22Rv1 (cell line): Measurements from ENCODE around the gene ZNF76.

ENCODE experiments used
- H3K27ac ChIP-seq: fragments of 450-650 bp; 2 replicates; pipeline ENCODE4 v1.5.1; 2017
- CTCF ChIP-seq: fragments of 450-650 bp; IDR thresholded peaks from 2 replicates; pipeline ENCODE4 v1.5.1; 2017; ENCODE audit warnings: mild to moderate bottlenecking
- ZFX ChIP-seq: fragments of 450-650 bp; IDR thresholded peaks from 2 replicates; pipeline ENCODE4 v1.6.1; 2017; ENCODE audit warnings: antibody characterized with exemption, borderline replicate concordance

The ZNF76 gene

GRCh38 chr6:35228481-35228880, 31.1 kb upstream of the ZNF76 start:
- H3K27ac ChIP-seq, result no peak overlapping the region
- TF ChIP-seq ZFX (no peak), CTCF (no peak)

- no peak overlapping the region for H3K27ac ChIP-seq
- no peak for TF ChIP-seq CTCF
- no peak for TF ChIP-seq ZFX
These were observed 30.2 kb upstream of the ZNF76 start for GRCh38 chr6:35229304-35229703.

GRCh38 chr6:35230498-35230897, 29.0 kb upstream of the ZNF76 start:
- no peak overlapping the region for H3K27ac ChIP-seq
- TF ChIP-seq CTCF, result no peak
- TF ChIP-seq ZFX, result no peak

- H3K27ac ChIP-seq, result no peak overlapping the region
- TF ChIP-seq CTCF (no peak), ZFX (no peak)
These were observed 28.6 kb upstream of the ZNF76 start for GRCh38 chr6:35230950-35231349.

- no peak overlapping the region for H3K27ac ChIP-seq
- no peak for TF ChIP-seq ZFX
- no peak for TF ChIP-seq CTCF
These were observed 28.0 kb upstream of the ZNF76 start for GRCh38 chr6:35231563-35231962.

- no peak for TF ChIP-seq ZFX
- TF ChIP-seq CTCF, result no peak
- H3K27ac ChIP-seq, result no peak overlapping the region
These were observed 24.6 kb upstream of the ZNF76 start for GRCh38 chr6:35234901-35235300.

- H3K27ac ChIP-seq, result no peak overlapping the region
- TF ChIP-seq ZFX (no peak), CTCF (no peak)
These were observed 23.3 kb upstream of the ZNF76 start for GRCh38 chr6:35236223-35236622.
